Upper lobe of left lung (tissue), 4 donors: ENCODE measurements around the gene CD79A.

Source experiments
- EP300 ChIP-seq, 4 donors: sonication (generic); formaldehyde crosslinking; IDR thresholded peaks; one replicate each; pipeline ENCODE4 v1.5.1; 2017; ENCODE audit warnings: antibody characterized with exemption in 4 of 4, control low read depth in 2 of 4
- POLR2A ChIP-seq, 4 donors: fragments of 450-650 bp; IDR thresholded peaks; one replicate each; pipeline ENCODE4 v1.5.1; 2016 to 2017; ENCODE audit warnings: antibody characterized with exemption in 4 of 4, mild to moderate bottlenecking in 2 of 4
- POLR2AphosphoS5 ChIP-seq, 2 donors: sonication (generic); formaldehyde crosslinking; IDR thresholded peaks; one replicate each; pipeline ENCODE4 v1.5.1; 2017; ENCODE audit warnings: antibody characterized with exemption in 2 of 2
- TF ChIP-seq, protein P1 (sequence below), 6 experiments: fragments of 450-650 bp in 4 of 6; fragments of 200-600 bp in 2 of 6; sonication (generic) in 2 of 6; IDR thresholded peaks; one replicate each; pipeline ENCODE4 v1.5.1; 2016 to 2019; ENCODE audit warnings: antibody characterized with exemption in 6 of 6

DNA sequence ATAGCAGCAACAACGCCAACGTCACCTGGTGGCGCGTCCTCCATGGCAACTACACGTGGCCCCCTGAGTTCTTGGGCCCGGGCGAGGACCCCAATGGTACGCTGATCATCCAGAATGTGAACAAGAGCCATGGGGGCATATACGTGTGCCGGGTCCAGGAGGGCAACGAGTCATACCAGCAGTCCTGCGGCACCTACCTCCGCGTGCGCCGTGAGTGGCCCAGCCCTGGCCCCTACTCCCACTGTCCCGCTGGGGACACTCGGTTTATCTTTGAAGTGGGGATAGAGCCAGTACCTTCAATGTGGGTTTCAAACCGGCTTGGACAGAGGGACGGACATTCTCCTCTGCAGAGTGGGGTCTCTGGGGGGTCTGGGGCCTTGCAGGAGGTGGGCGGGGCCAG lies 2.0 kb downstream of the CD79A start:
- TF ChIP-seq, protein P1, sequence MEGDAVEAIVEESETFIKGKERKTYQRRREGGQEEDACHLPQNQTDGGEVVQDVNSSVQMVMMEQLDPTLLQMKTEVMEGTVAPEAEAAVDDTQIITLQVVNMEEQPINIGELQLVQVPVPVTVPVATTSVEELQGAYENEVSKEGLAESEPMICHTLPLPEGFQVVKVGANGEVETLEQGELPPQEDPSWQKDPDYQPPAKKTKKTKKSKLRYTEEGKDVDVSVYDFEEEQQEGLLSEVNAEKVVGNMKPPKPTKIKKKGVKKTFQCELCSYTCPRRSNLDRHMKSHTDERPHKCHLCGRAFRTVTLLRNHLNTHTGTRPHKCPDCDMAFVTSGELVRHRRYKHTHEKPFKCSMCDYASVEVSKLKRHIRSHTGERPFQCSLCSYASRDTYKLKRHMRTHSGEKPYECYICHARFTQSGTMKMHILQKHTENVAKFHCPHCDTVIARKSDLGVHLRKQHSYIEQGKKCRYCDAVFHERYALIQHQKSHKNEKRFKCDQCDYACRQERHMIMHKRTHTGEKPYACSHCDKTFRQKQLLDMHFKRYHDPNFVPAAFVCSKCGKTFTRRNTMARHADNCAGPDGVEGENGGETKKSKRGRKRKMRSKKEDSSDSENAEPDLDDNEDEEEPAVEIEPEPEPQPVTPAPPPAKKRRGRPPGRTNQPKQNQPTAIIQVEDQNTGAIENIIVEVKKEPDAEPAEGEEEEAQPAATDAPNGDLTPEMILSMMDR (IDR thresholded peaks at IDR 0.05), result no peak
- TF ChIP-seq POLR2AphosphoS5 (IDR thresholded peaks at IDR 0.05) (no peak), EP300 (IDR thresholded peaks at IDR 0.05) (no peak), POLR2A (IDR thresholded peaks at IDR 0.05) (no peak)
